Keratinocyte (primary cell): ENCODE measurements around the gene ISM2. TPM values are rescaled to one million over a fixed set of nuclear protein-coding genes. Genes with fewer than 3 reads are reported as not detected.

Experiments
- DNase-seq: peaks from one replicate; pipeline ENCODE4 v3.0.0-alpha.2; 2011; ENCODE audit warnings: low read depth, missing footprints, low spot score
- FAIRE-seq: peaks from 2 replicates; lab custom pipeline; 2011; peaks lifted over from hg19 to GRCh38; lab: Jason Lieb, UNC
- H2AFZ ChIP-seq: 2 replicates; pipeline ENCODE4 v1.6.0; 2012; ENCODE audit warnings: low read length, control low read depth, inconsistent platforms; ENCODE audit not compliant: control insufficient read depth
- H3K27ac ChIP-seq: 2 replicates; pipeline ENCODE4 v1.5.1; 2011; ENCODE audit warnings: low read length; ENCODE audit not compliant: control insufficient read depth, insufficient read depth
- H3K27me3 ChIP-seq: 3 replicates; pipeline ENCODE4 v1.6.0; 2011; ENCODE audit warnings: low read length; ENCODE audit not compliant: control insufficient read depth, insufficient read depth; ENCODE audit errors: extremely low read depth
- H3K36me3 ChIP-seq, 2 experiments: 2 replicates in 1 of 2; 3 replicates in 1 of 2; pipeline ENCODE4 v1.5.1; 2011; ENCODE audit warnings: low read length in 2 of 2, mild to moderate bottlenecking in 1 of 2; ENCODE audit not compliant: control insufficient read depth in 2 of 2, insufficient read depth in 2 of 2; ENCODE audit errors: extremely low read depth in 1 of 2
- H3K4me1 ChIP-seq: 3 replicates; pipeline ENCODE4 v1.5.1; 2011; ENCODE audit warnings: low read length; ENCODE audit not compliant: control insufficient read depth, insufficient read depth; ENCODE audit errors: extremely low read depth
- H3K4me2 ChIP-seq: 3 replicates; pipeline ENCODE4 v1.6.0; 2011; ENCODE audit warnings: low read depth, low read length; ENCODE audit not compliant: control insufficient read depth, insufficient read depth; ENCODE audit errors: extremely low read depth
- H3K4me3 ChIP-seq, 3 experiments: fragments of 200-600 bp in 1 of 3; sonication (generic) in 1 of 3; 2 replicates in 2 of 3; 3 replicates in 1 of 3; pipeline ENCODE4 v1.5.1; 2011 to 2016; ENCODE audit warnings: low read length in 3 of 3, mild to moderate bottlenecking in 3 of 3, control low read depth in 2 of 3, inconsistent platforms in 1 of 3, low read depth in 1 of 3, mixed read lengths in 1 of 3, mixed run types in 1 of 3, moderate library complexity in 1 of 3; ENCODE audit not compliant: control insufficient read depth in 2 of 3, insufficient read depth in 2 of 3; ENCODE audit errors: extremely low read depth in 1 of 3
- H3K79me2 ChIP-seq: 2 replicates; pipeline ENCODE4 v1.6.0; 2012; ENCODE audit warnings: low read length; ENCODE audit not compliant: control insufficient read depth, insufficient read depth
- H3K9ac ChIP-seq: 3 replicates; pipeline ENCODE4 v1.6.0; 2011; ENCODE audit warnings: low read length; ENCODE audit not compliant: control insufficient read depth, insufficient read depth; ENCODE audit errors: extremely low read depth
- H3K9me1 ChIP-seq: 3 replicates; pipeline ENCODE4 v1.6.0; 2011; ENCODE audit warnings: low read length; ENCODE audit not compliant: control insufficient read depth, insufficient read depth; ENCODE audit errors: extremely low read depth
- H3K9me3 ChIP-seq: 2 replicates; pipeline ENCODE4 v1.5.1; 2012; ENCODE audit warnings: low read depth, low read length; ENCODE audit not compliant: control insufficient read depth
- H4K20me1 ChIP-seq: 3 replicates; pipeline ENCODE4 v1.6.0; 2011; ENCODE audit warnings: low read length; ENCODE audit not compliant: control insufficient read depth, insufficient read depth; ENCODE audit errors: extremely low read depth
- CTCF ChIP-seq, 3 experiments: IDR thresholded peaks in 1 of 3; conservative IDR thresholded peaks in 1 of 3; optimal IDR thresholded peaks in 1 of 3; 2 replicates in 2 of 3; 3 replicates in 1 of 3; pipeline versions ENCODE3 to v1.5.1; 2011; ENCODE audit warnings: low read length in 3 of 3, mild to moderate bottlenecking in 3 of 3, moderate library complexity in 2 of 3, control low read depth in 1 of 3, inconsistent platforms in 1 of 3; ENCODE audit not compliant: insufficient read depth in 2 of 3; ENCODE audit errors: extremely low read depth in 1 of 3
- EZH2 ChIP-seq: IDR thresholded peaks from one replicate; pipeline ENCODE4 v1.6.1; 2012; ENCODE audit warnings: inconsistent platforms, mild to moderate bottlenecking, low read length, moderate library complexity
- dilution Hi-C: fragments of 300-500 bp; cut with MboI; formaldehyde crosslinking; loops from one replicate; pipeline ENCODE4 v1.7.0; 2020; ENCODE audit warnings: low sequenced_read_pairs; ENCODE audit not compliant: extremely low pct_ligation_motif_present
- polyA plus RNA-seq, 5 experiments: library from polyadenylated mRNA; depleted of rRNA in 3 of 5; stranded (reverse) in 3 of 5; stranded (forward) in 1 of 5; unstranded in 1 of 5; fragments of >200 nt; gene quantifications; 1 replicate in 1 of 5; 2 replicates in 3 of 5; 3 replicates in 1 of 5; pipeline versions ENCODE4 v1.2.1 to v1.2.3, GENCODE V29; 2011 to 2012; ENCODE audit warnings: missing spikeins in 2 of 5, low read depth in 1 of 5, low replicate concordance in 1 of 5

The ISM2 gene
- polyA plus RNA-seq, 1 donor (not counting 4 experiments of a cell fraction or from before 2014, with no cell fraction given), result 0.08 TPM

DNA sequence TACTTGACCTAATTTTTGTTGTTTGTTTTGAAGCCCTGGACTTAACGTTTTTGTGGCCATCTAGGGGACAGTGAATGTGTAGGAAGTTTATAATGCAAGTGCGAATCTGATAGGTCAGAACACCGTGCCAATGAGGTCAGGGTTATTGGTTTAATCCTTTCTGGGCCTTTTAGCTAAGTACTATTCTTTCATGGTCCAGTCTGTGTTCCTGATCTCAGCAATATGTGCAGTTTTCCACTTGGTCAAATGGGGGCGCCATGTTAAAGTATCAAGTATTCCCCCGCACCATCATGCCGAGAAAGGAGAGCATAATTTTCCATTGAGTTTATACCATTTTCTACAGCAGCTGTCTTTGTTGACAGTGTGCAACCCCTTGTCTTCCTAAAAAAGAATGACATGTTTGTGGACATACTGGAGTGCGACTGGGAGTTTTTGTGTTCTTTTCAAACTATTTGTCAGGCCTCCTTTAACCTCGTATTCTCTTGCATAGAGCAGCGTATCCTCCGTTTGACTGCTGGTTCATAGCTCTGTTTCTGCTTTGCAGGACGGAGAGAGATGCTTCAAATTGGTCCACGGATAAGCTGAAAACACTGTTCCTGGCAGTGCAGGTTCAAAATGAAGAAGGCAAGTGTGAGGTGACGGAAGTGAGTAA is 39.4 kb downstream of the ISM2 start:
- Histone ChIP-seq H3K36me3 (peaks cover 20 to 22% of the 10 kb centered on the region in 2 experiments), H3K27me3 (no peaks in the 10 kb centered on the region), H4K20me1 (peaks cover 9% of the 10 kb centered on the region), H3K27ac (peak overlapping the region; percentile 94), H3K9ac (peak overlapping the region; percentile 94), H3K9me1 (no peaks in the 10 kb centered on the region), H3K79me2 (peaks cover 49% of the 10 kb centered on the region), H2AFZ (no peak overlapping the region), H3K4me1 (peaks cover 7% of the 10 kb centered on the region), H3K4me3 (peak overlapping the region; percentile 83 to 87 (median 85)), H3K9me3 (no peaks in the 10 kb centered on the region), H3K4me2 (peak overlapping the region; percentile 97)
- no peak for TF ChIP-seq EZH2
- TF ChIP-seq CTCF (optimal IDR thresholded peaks at IDR 0.05 in 1 of 3, IDR thresholded peaks at IDR 0.05 in 1 of 3, conservative IDR thresholded peaks at IDR 0.05 in 1 of 3; ENCODE audit: extremely low read depth in 1 of 3, insufficient read depth in 2 of 3, low read length in 3 of 3), result peak; percentile 55 to 79 (median 68)
- FAIRE-seq (no peak), DNase-seq (peak; percentile 35)
- dilution Hi-C loops, result no loop called here

- Histone ChIP-seq H3K27me3 (no peaks in the 10 kb centered on the region), H3K4me3 (peak overlapping the region; percentile 83 to 87 (median 85)), H3K9ac (peak overlapping the region; percentile 94), H3K27ac (peak overlapping the region; percentile 94), H3K36me3 (peaks cover 17 to 18% of the 10 kb centered on the region in 2 experiments), H4K20me1 (peaks cover 9% of the 10 kb centered on the region), H3K9me1 (no peaks in the 10 kb centered on the region), H3K4me1 (peaks cover 7% of the 10 kb centered on the region), H3K9me3 (no peaks in the 10 kb centered on the region), H3K79me2 (peaks cover 49% of the 10 kb centered on the region), H2AFZ (peak overlapping the region; percentile 95), H3K4me2 (peak overlapping the region; percentile 97)
- dilution Hi-C loops, result no loop called here
- DNase-seq (no peak), FAIRE-seq (no peak)
- no peak for TF ChIP-seq EZH2
- no peak for TF ChIP-seq CTCF (optimal IDR thresholded peaks at IDR 0.05 in 1 of 3, IDR thresholded peaks at IDR 0.05 in 1 of 3, conservative IDR thresholded peaks at IDR 0.05 in 1 of 3; ENCODE audit: extremely low read depth in 1 of 3, insufficient read depth in 2 of 3, low read length in 3 of 3)
These were observed 40.2 kb downstream of the ISM2 start for GRCh38 chr14:77458249-77458950.
